ENCODE results near the gene DNAJA3.

Gene DNAJA3

GRCh38 chr16:4435337-4436067 is 9.8 kb downstream of the DNAJA3 start:
- no peak for DNase-seq

- no peak for DNase-seq
These were observed 11.7 kb downstream of the DNAJA3 start for GRCh38 chr16:4437366-4437765.

GRCh38 chr16:4442371-4442770 is 16.7 kb downstream of the DNAJA3 start:
- no peak for DNase-seq

GRCh38 chr16:4443271-4443670 is 17.6 kb downstream of the DNAJA3 start:
- no peak for DNase-seq

- no peak for DNase-seq
These were observed 18.3 kb downstream of the DNAJA3 start for GRCh38 chr16:4443986-4444385.

GRCh38 chr16:4450430-4450829 is 24.8 kb downstream of the DNAJA3 start:
- no peak for DNase-seq

GRCh38 chr16:4450931-4451519 is 25.4 kb downstream of the DNAJA3 start:
- DNase-seq = no peak

GRCh38 chr16:4452674-4453073 is 27.0 kb downstream of the DNAJA3 start:
- DNase-seq = no peak

- DNase-seq = no peak
These were observed 29.0 kb downstream of the DNAJA3 start for GRCh38 chr16:4454623-4455022.

GRCh38 chr16:4455081-4455480 is 29.4 kb downstream of the DNAJA3 start:
- DNase-seq = no peak

- no peak for DNase-seq
These were observed 30.3 kb downstream of the DNAJA3 start for GRCh38 chr16:4455951-4456350.

- DNase-seq = no peak
These were observed 35.2 kb downstream of the DNAJA3 start for GRCh38 chr16:4460936-4461249.

GRCh38 chr16:4461250-4462085 is 35.8 kb downstream of the DNAJA3 start:
- no peak for DNase-seq

- no peak for DNase-seq
These were observed 38.0 kb downstream of the DNAJA3 start for GRCh38 chr16:4463522-4464163.

- no peak for DNase-seq
These were observed 40.5 kb downstream of the DNAJA3 start for GRCh38 chr16:4465977-4466779.

- DNase-seq = no peak
These were observed 42.2 kb downstream of the DNAJA3 start for GRCh38 chr16:4467916-4468315.

GRCh38 chr16:4468972-4469371 is 43.3 kb downstream of the DNAJA3 start:
- DNase-seq = no peak

GRCh38 chr16:4471869-4472268 is 46.2 kb downstream of the DNAJA3 start:
- no peak for DNase-seq

- DNase-seq = no peak
These were observed 47.2 kb downstream of the DNAJA3 start for GRCh38 chr16:4472880-4473279.

- peak; percentile 38 to 69 for DNase-seq
These were observed 48.7 kb downstream of the DNAJA3 start, which contains the start of gene NMRAL1 for GRCh38 chr16:4474192-4474961. TSS of gene NMRAL1 (minus strand) at chr16:4474625. CDS start at chr16:4474132, 493 bp downstream.

GRCh38 chr16:4475880-4476788 is 50.5 kb downstream of the DNAJA3 start, which contains the start of gene HMOX2:
TSS of gene HMOX2 (plus strand) at chr16:4476398. CDS start at chr16:4505525, 29,127 bp downstream.
- DNase-seq = peak; percentile 62 to 79
